Panc1 (cell line): ENCODE measurements around the gene TMEM117.
"Not testable (repeated sequence)": the region's sequence is repeated elsewhere in the genome, so short reads cannot be mapped to it uniquely, and the experiment has no call there.

Experiments used
- CTCF ChIP-seq: fragments of 450-650 bp; IDR thresholded peaks from 2 replicates; pipeline ENCODE4 v1.5.1; 2017; ENCODE audit warnings: mild to moderate bottlenecking
- POLR2AphosphoS5 ChIP-seq: IDR thresholded peaks from 2 replicates; pipeline ENCODE4 v1.6.1; 2012; ENCODE audit warnings: mild to moderate bottlenecking, low read depth, low read length, moderate library complexity
- TCF7L2 ChIP-seq: IDR thresholded peaks from 2 replicates; pipeline ENCODE4 v1.6.1; 2011; ENCODE audit warnings: mild to moderate bottlenecking, low read depth, low read length, inconsistent platforms

GRCh38 chr12:43847425-43848225, 11.7 kb downstream of the TMEM117 start:
- TF ChIP-seq CTCF, POLR2AphosphoS5, TCF7L2: not testable (repeated sequence)
